HepG2 (cell line): ENCODE results near the gene LUZP1. TPM values are rescaled to one million over a fixed set of nuclear protein-coding genes. Genes with fewer than 3 reads are reported as not detected.

ENCODE experiments used
- ARHGAP35 ChIP-seq: sonication (generic); formaldehyde crosslinking; IDR thresholded peaks from 2 replicates; pipeline ENCODE4 v1.9.0; 2022; ENCODE audit warnings: mild to moderate bottlenecking, inconsistent platforms, moderate library complexity, missing genetic modification reagents, borderline replicate concordance
- ATF3 ChIP-seq: sonication (generic); formaldehyde crosslinking; IDR thresholded peaks from 2 replicates; pipeline ENCODE4 v1.4.0; 2020; ENCODE audit warnings: missing genetic modification reagents
- BORCS8-MEF2B ChIP-seq: sonication (generic); formaldehyde crosslinking; IDR thresholded peaks from 2 replicates; pipeline ENCODE4 v1.8.0; 2022; ENCODE audit warnings: mild to moderate bottlenecking, missing genetic modification reagents
- CEBPB ChIP-seq: IDR thresholded peaks from 2 replicates; pipeline ENCODE4 v1.6.1; 2011; ENCODE audit warnings: low read depth, low read length, improper control_type of control experiment, borderline replicate concordance
- GABPA ChIP-seq, 2 experiments: IDR thresholded peaks; 2 replicates each; pipeline ENCODE4 v1.6.1; 2011 to 2016; ENCODE audit warnings: low read depth in 2 of 2, low read length in 1 of 2, missing biosample characterization in 1 of 2, missing genetic modification characterization in 1 of 2
- HCFC1 ChIP-seq: fragments of 150-350 bp; IDR thresholded peaks from 2 replicates; pipeline ENCODE4 v1.6.1; 2014; ENCODE audit warnings: low read depth, low read length
- HMGXB4 ChIP-seq, 2 experiments: sonication (generic) in 1 of 2; formaldehyde crosslinking in 1 of 2; IDR thresholded peaks; 2 replicates each; pipeline versions ENCODE4 v1.4.0 to v1.6.1; 2018 to 2020; ENCODE audit warnings: missing genetic modification reagents in 2 of 2, borderline replicate concordance in 1 of 2, low read depth in 1 of 2, mild to moderate bottlenecking in 1 of 2, missing biosample characterization in 1 of 2
- IRF2 ChIP-seq: IDR thresholded peaks from 2 replicates; pipeline ENCODE4 v1.6.1; 2018; ENCODE audit warnings: missing genetic modification reagents, missing compliant biosample characterization
- KAT7 ChIP-seq: IDR thresholded peaks from 2 replicates; pipeline ENCODE4 v1.6.1; 2018; ENCODE audit warnings: borderline replicate concordance, missing compliant biosample characterization
- MED1 ChIP-seq: sonication (generic); formaldehyde crosslinking; IDR thresholded peaks from 2 replicates; pipeline ENCODE4 v1.4.0; 2020; ENCODE audit warnings: missing genetic modification reagents
- MXI1 ChIP-seq: IDR thresholded peaks from 3 replicates; pipeline ENCODE4 v1.6.1; 2012; ENCODE audit warnings: low read depth, low read length, inconsistent platforms, borderline replicate concordance
- NCOA2 ChIP-seq: sonication (generic); formaldehyde crosslinking; IDR thresholded peaks from 2 replicates; pipeline ENCODE4 v1.8.0; 2022; ENCODE audit warnings: inconsistent platforms
- PBX3 ChIP-seq: sonication (generic); formaldehyde crosslinking; IDR thresholded peaks from 2 replicates; pipeline ENCODE4 v1.8.1; 2023; ENCODE audit warnings: missing genetic modification reagents, inconsistent platforms, borderline replicate concordance
- PITX1 ChIP-seq: sonication (generic); formaldehyde crosslinking; IDR thresholded peaks from 2 replicates; pipeline ENCODE4 v1.5.1; 2020; ENCODE audit warnings: mild to moderate bottlenecking, missing genetic modification reagents
- RERE ChIP-seq: IDR thresholded peaks from 2 replicates; pipeline ENCODE4 v1.6.1; 2016; ENCODE audit warnings: low read depth, missing genetic modification reagents, missing compliant biosample characterization
- SMAD3 ChIP-seq: sonication (generic); formaldehyde crosslinking; IDR thresholded peaks from 2 replicates; pipeline ENCODE4 v1.4.0; 2020; ENCODE audit warnings: missing genetic modification reagents
- SP2 ChIP-seq: sonication (generic); formaldehyde crosslinking; IDR thresholded peaks from 2 replicates; pipeline ENCODE4 v1.5.1; 2020; ENCODE audit warnings: mild to moderate bottlenecking, missing genetic modification reagents
- ZFP1 ChIP-seq: IDR thresholded peaks from 2 replicates; pipeline ENCODE4 v1.6.1; 2016
- ZKSCAN1 ChIP-seq: fragments of 150-350 bp; IDR thresholded peaks from 2 replicates; pipeline ENCODE4 v1.6.1; 2014; ENCODE audit warnings: low read length
- ZMYM4 ChIP-seq: sonication (generic); formaldehyde crosslinking; IDR thresholded peaks from 2 replicates; pipeline ENCODE4 v1.8.1; 2023; ENCODE audit warnings: mild to moderate bottlenecking, missing genetic modification reagents
- ZNF274 ChIP-seq: sonication (generic); formaldehyde crosslinking; IDR thresholded peaks from 2 replicates; pipeline ENCODE4 v1.5.1; 2020; ENCODE audit warnings: mild to moderate bottlenecking, missing genetic modification reagents
- ZNF562 ChIP-seq: sonication (generic); formaldehyde crosslinking; IDR thresholded peaks from 2 replicates; pipeline ENCODE4 v1.8.0; 2022; ENCODE audit warnings: missing genetic modification reagents, borderline replicate concordance
- ZNF576 ChIP-seq: sonication (generic); formaldehyde crosslinking; IDR thresholded peaks from 2 replicates; pipeline ENCODE4 v1.4.0; 2020; ENCODE audit warnings: mild to moderate bottlenecking, missing genetic modification reagents
- polyA plus RNA-seq, 8 experiments: library from polyadenylated mRNA; depleted of rRNA in 3 of 8; stranded (reverse) in 7 of 8; unstranded in 1 of 8; fragments of >200 nt; fragmentation: Illumina TruSeq in 4 of 8; extraction: Trizol in 4 of 8; gene quantifications; 2 replicates each; pipeline versions ENCODE4 v1.2.1 to v1.2.3, GENCODE V29; 2011 to 2016; ENCODE audit warnings: low read depth in 4 of 8, missing spikeins in 1 of 8, mixed read lengths in 1 of 8; ENCODE audit not compliant: insufficient read depth in 1 of 8
- total RNA-seq, 5 experiments: library from RNA; depleted of rRNA; stranded (reverse); fragments of >200 nt; fragmentation: Illumina TruSeq; extraction: Trizol; gene quantifications; 2 replicates each; pipeline ENCODE4 v1.2.3, GENCODE V29; 2016; ENCODE audit warnings: low read depth in 1 of 5

Gene LUZP1
- total and polyA plus RNA-seq, 2 of the 13 experiments (the other 11 are each of a cell fraction or from before 2014, with no cell fraction given) = 6.9 to 12.7 TPM

GRCh38 chr1:23187637-23188036, 19.0 kb upstream of the LUZP1 start (continued):
- TF ChIP-seq RERE (CRISPR knock-in tag) = 0 out of 2 replicates have a peak, but pooled peaks have one; percentile 20
- TF ChIP-seq NCOA2 (CRISPR knock-in tag) = peak; percentile 76
- peak; percentile 86 for TF ChIP-seq BORCS8-MEF2B (CRISPR knock-in tag)
- TF ChIP-seq MED1 (CRISPR knock-in tag) = peak; percentile 78
- peak; percentile 46; the same call in 1 of the 2 replicates for TF ChIP-seq CEBPB
- TF ChIP-seq ARHGAP35 (CRISPR knock-in tag) = no peak; the same call in 1 of the 2 replicates
- TF ChIP-seq PITX1 (CRISPR knock-in tag) = peak; percentile 98
- no peak for TF ChIP-seq SP2
- peak; percentile 82 for TF ChIP-seq IRF2 (CRISPR knock-in tag)
- no peak for TF ChIP-seq ATF3 (CRISPR knock-in tag)
- peak; percentile 44 to 58; a peak in 2 of 4 replicates for TF ChIP-seq HMGXB4 (CRISPR knock-in tag; IDR thresholded peaks at IDR 0.05; ENCODE audit: borderline replicate concordance in 1 of 2, low read depth in 1 of 2)
- TF ChIP-seq ZFP1 (CRISPR knock-in tag) = no peak; the same call in 1 of the 2 replicates
- TF ChIP-seq ZNF576 = 0 out of 2 replicates have a peak, but pooled peaks have one; percentile 5
- TF ChIP-seq SMAD3 (CRISPR knock-in tag) = peak; percentile 65; the same call in 1 of the 2 replicates
- peak; percentile 88 for TF ChIP-seq ZMYM4 (CRISPR knock-in tag)
- TF ChIP-seq ZNF562 = no peak
- no peak for TF ChIP-seq ZNF274 (CRISPR knock-in tag)
- peak; percentile 67; the same call in 1 of the 3 replicates for TF ChIP-seq MXI1
- no peak for TF ChIP-seq GABPA (IDR thresholded peaks at IDR 0.05; ENCODE audit: low read depth, low read length)
- no peak for TF ChIP-seq GABPA (CRISPR knock-in tag; IDR thresholded peaks at IDR 0.05; ENCODE audit: low read depth)
- no peak for TF ChIP-seq KAT7
- no peak for TF ChIP-seq PBX3 (CRISPR knock-in tag)
- TF ChIP-seq HCFC1 = no peak
- peak; percentile 53; the same call in 1 of the 2 replicates for TF ChIP-seq ZKSCAN1
